GM06990 (cell line): ENCODE data around the gene AK2.
A peak's percentile ranks its signal among the peaks of the same experiment; 100 is the strongest.

Experiments
- DNase-seq: peaks from one replicate; pipeline ENCODE4 v3.0.0-alpha.2; 2011; ENCODE audit not compliant: insufficient read length; ENCODE audit errors: extremely low read depth
- H3K27me3 ChIP-seq: replicated peaks from 2 replicates; pipeline ENCODE4 v1.6.0; 2011; ENCODE audit warnings: low read length; ENCODE audit not compliant: control insufficient read depth, insufficient read depth
- H3K36me3 ChIP-seq: 2 replicates; pipeline ENCODE4 v1.5.1; 2011; ENCODE audit warnings: low read length; ENCODE audit not compliant: control insufficient read depth, insufficient read depth
- H3K4me3 ChIP-seq: replicated peaks from 2 replicates; pipeline ENCODE4 v1.5.1; 2011; ENCODE audit warnings: low read depth, mild to moderate bottlenecking, control low read depth, low read length
- CTCF ChIP-seq: IDR thresholded peaks from 2 replicates; pipeline ENCODE4 v1.5.1; 2011; ENCODE audit warnings: low read length, control low read depth, mild to moderate bottlenecking, inconsistent platforms; ENCODE audit not compliant: insufficient read depth, poor library complexity, severe bottlenecking

AK2 gene

GRCh38 chr1:33057095-33057494 lies 20.4 kb upstream of the AK2 start:
- TF ChIP-seq CTCF, result no peak
- no peak for DNase-seq
- no peaks in the 10 kb centered on the region for H3K36me3 ChIP-seq

GRCh38 chr1:33056426-33056825 lies 19.7 kb upstream of the AK2 start:
- H3K27me3 ChIP-seq, result no peaks in the 10 kb centered on the region
- no peak for TF ChIP-seq CTCF
- no peak for DNase-seq
- H3K36me3 ChIP-seq, result no peaks in the 10 kb centered on the region
- no peak overlapping the region for H3K4me3 ChIP-seq

More at GRCh38 chr1:33057095-33057494, 20.4 kb upstream of the AK2 start:
- H3K4me3 ChIP-seq, result no peak overlapping the region
- H3K27me3 ChIP-seq, result no peaks in the 10 kb centered on the region

GRCh38 chr1:33055210-33056008 lies 18.7 kb upstream of the AK2 start:
- peak; percentile 68 for TF ChIP-seq CTCF
- no peaks in the 10 kb centered on the region for H3K27me3 ChIP-seq
- DNase-seq, result peak; percentile 31
- no peak overlapping the region for H3K4me3 ChIP-seq
- no peaks in the 10 kb centered on the region for H3K36me3 ChIP-seq

- no peak for DNase-seq
These were observed 13.8 kb upstream of the AK2 start for GRCh38 chr1:33050221-33051076.

DNA sequence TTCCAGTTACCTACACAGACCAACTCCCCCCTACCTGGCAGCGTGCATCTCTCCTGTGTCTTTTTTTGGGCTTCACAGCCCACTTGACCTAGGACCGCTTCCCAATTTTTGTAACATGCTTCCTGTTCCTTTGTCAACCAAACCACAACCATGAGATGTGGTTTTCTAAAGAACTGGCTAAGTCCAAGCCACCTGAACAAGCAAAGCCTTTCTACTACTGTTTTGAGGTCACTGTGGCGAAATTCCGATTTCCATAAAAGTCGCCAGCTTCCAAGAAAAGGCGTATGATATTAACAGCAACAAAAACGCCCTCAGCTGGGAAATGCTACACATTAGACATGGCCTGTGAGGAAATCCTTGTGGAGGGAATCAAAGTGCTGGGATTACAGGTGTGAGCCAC lies 12.7 kb upstream of the AK2 start:
- no peak for TF ChIP-seq CTCF
- DNase-seq, result no peak
- no peaks in the 10 kb centered on the region for H3K27me3 ChIP-seq
- H3K4me3 ChIP-seq, result no peak overlapping the region
- H3K36me3 ChIP-seq, result no peaks in the 10 kb centered on the region

More at GRCh38 chr1:33050221-33051076, 13.8 kb upstream of the AK2 start:
- TF ChIP-seq CTCF, result no peak
- Histone ChIP-seq H3K4me3 (no peak overlapping the region), H3K36me3 (no peaks in the 10 kb centered on the region), H3K27me3 (no peaks in the 10 kb centered on the region)
